Measurements from ENCODE around the gene TBL1X. TPM values are rescaled to one million over a fixed set of nuclear protein-coding genes. Genes with fewer than 3 reads are reported as not detected.

The TBL1X gene
- total and polyA plus RNA-seq, 2 experiments from 2014 or later = 8.7 to 26.9 TPM

DNA sequence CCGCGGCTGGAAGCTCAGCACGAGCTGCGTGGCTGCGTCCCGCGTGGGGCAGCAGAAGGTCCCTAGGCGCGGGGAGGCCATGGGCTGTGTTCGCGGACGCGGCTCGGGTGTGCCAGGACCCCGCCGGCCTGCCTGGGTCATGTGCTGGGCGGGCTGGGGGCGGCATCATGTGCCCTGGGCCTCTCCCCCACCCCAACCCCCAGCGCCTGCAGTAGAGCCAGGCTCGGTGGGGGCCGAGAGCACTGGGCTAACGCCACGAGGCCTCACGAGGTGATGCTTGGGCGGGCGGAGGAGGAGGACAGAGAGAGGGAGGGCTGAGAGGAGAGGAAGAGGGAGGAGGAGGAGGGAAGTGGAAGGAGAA lies 300.9 kb downstream of the TBL1X start, which contains the start of gene GPR143 (continued):
- TF ChIP-seq, protein P1, sequence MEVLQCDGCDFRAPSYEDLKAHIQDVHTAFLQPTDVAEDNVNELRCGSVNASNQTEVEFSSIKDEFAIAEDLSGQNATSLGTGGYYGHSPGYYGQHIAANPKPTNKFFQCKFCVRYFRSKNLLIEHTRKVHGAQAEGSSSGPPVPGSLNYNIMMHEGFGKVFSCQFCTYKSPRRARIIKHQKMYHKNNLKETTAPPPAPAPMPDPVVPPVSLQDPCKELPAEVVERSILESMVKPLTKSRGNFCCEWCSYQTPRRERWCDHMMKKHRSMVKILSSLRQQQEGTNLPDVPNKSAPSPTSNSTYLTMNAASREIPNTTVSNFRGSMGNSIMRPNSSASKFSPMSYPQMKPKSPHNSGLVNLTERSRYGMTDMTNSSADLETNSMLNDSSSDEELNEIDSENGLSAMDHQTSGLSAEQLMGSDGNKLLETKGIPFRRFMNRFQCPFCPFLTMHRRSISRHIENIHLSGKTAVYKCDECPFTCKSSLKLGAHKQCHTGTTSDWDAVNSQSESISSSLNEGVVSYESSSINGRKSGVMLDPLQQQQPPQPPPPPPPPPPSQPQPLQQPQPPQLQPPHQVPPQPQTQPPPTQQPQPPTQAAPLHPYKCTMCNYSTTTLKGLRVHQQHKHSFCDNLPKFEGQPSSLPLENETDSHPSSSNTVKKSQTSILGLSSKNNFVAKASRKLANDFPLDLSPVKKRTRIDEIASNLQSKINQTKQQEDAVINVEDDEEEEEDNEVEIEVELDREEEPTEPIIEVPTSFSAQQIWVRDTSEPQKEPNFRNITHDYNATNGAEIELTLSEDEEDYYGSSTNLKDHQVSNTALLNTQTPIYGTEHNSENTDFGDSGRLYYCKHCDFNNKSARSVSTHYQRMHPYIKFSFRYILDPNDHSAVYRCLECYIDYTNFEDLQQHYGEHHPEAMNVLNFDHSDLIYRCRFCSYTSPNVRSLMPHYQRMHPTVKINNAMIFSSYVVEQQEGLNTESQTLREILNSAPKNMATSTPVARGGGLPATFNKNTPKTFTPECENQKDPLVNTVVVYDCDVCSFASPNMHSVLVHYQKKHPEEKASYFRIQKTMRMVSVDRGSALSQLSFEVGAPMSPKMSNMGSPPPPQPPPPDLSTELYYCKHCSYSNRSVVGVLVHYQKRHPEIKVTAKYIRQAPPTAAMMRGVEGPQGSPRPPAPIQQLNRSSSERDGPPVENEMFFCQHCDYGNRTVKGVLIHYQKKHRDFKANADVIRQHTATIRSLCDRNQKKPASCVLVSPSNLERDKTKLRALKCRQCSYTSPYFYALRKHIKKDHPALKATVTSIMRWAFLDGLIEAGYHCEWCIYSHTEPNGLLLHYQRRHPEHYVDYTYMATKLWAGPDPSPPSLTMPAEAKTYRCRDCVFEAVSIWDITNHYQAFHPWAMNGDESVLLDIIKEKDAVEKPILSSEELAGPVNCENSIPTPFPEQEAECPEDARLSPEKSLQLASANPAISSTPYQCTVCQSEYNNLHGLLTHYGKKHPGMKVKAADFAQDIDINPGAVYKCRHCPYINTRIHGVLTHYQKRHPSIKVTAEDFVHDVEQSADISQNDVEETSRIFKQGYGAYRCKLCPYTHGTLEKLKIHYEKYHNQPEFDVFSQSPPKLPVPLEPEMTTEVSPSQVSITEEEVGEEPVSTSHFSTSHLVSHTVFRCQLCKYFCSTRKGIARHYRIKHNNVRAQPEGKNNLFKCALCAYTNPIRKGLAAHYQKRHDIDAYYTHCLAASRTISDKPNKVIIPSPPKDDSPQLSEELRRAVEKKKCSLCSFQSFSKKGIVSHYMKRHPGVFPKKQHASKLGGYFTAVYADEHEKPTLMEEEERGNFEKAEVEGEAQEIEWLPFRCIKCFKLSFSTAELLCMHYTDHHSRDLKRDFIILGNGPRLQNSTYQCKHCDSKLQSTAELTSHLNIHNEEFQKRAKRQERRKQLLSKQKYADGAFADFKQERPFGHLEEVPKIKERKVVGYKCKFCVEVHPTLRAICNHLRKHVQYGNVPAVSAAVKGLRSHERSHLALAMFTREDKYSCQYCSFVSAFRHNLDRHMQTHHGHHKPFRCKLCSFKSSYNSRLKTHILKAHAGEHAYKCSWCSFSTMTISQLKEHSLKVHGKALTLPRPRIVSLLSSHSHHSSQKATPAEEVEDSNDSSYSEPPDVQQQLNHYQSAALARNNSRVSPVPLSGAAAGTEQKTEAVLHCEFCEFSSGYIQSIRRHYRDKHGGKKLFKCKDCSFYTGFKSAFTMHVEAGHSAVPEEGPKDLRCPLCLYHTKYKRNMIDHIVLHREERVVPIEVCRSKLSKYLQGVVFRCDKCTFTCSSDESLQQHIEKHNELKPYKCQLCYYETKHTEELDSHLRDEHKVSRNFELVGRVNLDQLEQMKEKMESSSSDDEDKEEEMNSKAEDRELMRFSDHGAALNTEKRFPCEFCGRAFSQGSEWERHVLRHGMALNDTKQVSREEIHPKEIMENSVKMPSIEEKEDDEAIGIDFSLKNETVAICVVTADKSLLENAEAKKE (CRISPR knock-in tag; IDR thresholded peaks at IDR 0.05) = no peak
- TF ChIP-seq, protein P2, sequence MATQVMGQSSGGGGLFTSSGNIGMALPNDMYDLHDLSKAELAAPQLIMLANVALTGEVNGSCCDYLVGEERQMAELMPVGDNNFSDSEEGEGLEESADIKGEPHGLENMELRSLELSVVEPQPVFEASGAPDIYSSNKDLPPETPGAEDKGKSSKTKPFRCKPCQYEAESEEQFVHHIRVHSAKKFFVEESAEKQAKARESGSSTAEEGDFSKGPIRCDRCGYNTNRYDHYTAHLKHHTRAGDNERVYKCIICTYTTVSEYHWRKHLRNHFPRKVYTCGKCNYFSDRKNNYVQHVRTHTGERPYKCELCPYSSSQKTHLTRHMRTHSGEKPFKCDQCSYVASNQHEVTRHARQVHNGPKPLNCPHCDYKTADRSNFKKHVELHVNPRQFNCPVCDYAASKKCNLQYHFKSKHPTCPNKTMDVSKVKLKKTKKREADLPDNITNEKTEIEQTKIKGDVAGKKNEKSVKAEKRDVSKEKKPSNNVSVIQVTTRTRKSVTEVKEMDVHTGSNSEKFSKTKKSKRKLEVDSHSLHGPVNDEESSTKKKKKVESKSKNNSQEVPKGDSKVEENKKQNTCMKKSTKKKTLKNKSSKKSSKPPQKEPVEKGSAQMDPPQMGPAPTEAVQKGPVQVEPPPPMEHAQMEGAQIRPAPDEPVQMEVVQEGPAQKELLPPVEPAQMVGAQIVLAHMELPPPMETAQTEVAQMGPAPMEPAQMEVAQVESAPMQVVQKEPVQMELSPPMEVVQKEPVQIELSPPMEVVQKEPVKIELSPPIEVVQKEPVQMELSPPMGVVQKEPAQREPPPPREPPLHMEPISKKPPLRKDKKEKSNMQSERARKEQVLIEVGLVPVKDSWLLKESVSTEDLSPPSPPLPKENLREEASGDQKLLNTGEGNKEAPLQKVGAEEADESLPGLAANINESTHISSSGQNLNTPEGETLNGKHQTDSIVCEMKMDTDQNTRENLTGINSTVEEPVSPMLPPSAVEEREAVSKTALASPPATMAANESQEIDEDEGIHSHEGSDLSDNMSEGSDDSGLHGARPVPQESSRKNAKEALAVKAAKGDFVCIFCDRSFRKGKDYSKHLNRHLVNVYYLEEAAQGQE (IDR thresholded peaks at IDR 0.05; ENCODE audit: unreplicated experiment) = no peak
- TF ChIP-seq CREB1 (CRISPR knock-in tag; IDR thresholded peaks at IDR 0.05; ENCODE audit: low read depth) = no peak
- TF ChIP-seq ZNF114 (CRISPR knock-in tag; IDR thresholded peaks at IDR 0.05) = no peak

DNA sequence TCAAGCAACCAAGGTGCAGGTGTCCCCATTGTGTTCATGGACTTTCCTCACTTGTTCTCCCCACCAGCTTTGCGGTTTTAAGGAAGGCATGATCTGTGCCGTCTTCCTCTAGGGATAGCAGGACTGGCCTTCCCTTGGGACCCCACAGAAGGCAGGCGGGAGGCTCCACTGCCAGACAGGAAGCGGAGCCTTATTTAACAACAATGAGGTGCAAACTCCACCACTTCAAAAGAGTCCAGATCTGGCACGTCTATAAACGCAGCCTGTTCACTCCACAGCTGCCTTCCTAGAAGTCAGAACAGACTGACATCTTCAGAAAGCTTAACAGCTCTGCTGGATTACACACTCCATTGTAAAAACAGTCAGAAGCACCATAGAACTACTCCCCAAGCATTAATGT lies 302.5 kb downstream of the TBL1X start:
- Histone ChIP-seq H3K4me2 (no peak overlapping the region), H3F3A (replicated peaks; ENCODE audit: low read depth) (no peaks in the 10 kb centered on the region), H3K4me3 (no peak overlapping the region), H3K27me3 (ENCODE audit: insufficient read depth) (no peaks in the 10 kb centered on the region), H3K27ac (ENCODE audit: low read depth) (no peak overlapping the region), H3K79me2 (replicated peaks; ENCODE audit: insufficient read depth) (0 out of 2 replicates have a peak, but pooled peaks cover 5% of the 10 kb centered on the region), H3K4me1 (ENCODE audit: insufficient read depth) (no peaks in the 10 kb centered on the region), H3K36me3 (ENCODE audit: insufficient read depth) (no peaks in the 10 kb centered on the region), H2AFZ (no peak overlapping the region), H3K9me2 (ENCODE audit: insufficient read depth) (no peaks in the 10 kb centered on the region), H4K20me1 (replicated peaks; ENCODE audit: insufficient read depth) (no peaks in the 10 kb centered on the region)
- peaks cover 5% of the 10 kb centered on the region for H3K4me1 Mint-ChIP-seq
- ATAC-seq (no peak), DNase-seq (ENCODE audit: low spot score) (no peak)
- H3K36me3 Mint-ChIP-seq (ENCODE audit: low read depth) = no peaks in the 10 kb centered on the region; the same call in 2 of the 3 replicates
- no peak overlapping the region for H3K27ac Mint-ChIP-seq
- no peaks in the 10 kb centered on the region; the same call in 2 of the 3 replicates for H3K9me3 Mint-ChIP-seq
- peaks cover 2% of the 10 kb centered on the region for H3K27me3 Mint-ChIP-seq (ENCODE audit: insufficient read depth, low read depth, poor library complexity)
- no peak overlapping the region for H3K4me3 Mint-ChIP-seq
- no peak for TF ChIP-seq EZH2phosphoT487 (IDR thresholded peaks at IDR 0.05; ENCODE audit: unreplicated experiment)
- TF ChIP-seq NANOG (IDR thresholded peaks at IDR 0.05; ENCODE audit: borderline replicate concordance) = no peak
- TF ChIP-seq JUNB (IDR thresholded peaks at IDR 0.05; ENCODE audit: unreplicated experiment) = no peak
- TF ChIP-seq EZH2 (IDR thresholded peaks at IDR 0.05; ENCODE audit: low read depth, unreplicated experiment) = no peak

Measured in GM23338 (cell line).